Suprapubic skin (tissue), 4 donors: ENCODE results near the gene ZEB2. TPM values are rescaled to one million over a fixed set of nuclear protein-coding genes. Genes with fewer than 3 reads are reported as not detected.
"Not testable (repeated sequence)": the region's sequence is repeated elsewhere in the genome, so short reads cannot be mapped to it uniquely, and the experiment has no call there.

Experiments
- DNase-seq, 2 donors: peaks; one replicate each; pipeline ENCODE4 v3.0.0-alpha.2; 2019; ENCODE audit warnings: low spot score in 2 of 2
- H3K27ac ChIP-seq: fragments of 200-600 bp; sonication (generic); one replicate; pipeline ENCODE4 v1.5.1; 2019
- H3K27me3 ChIP-seq: fragments of 200-600 bp; sonication (generic); one replicate; pipeline ENCODE4 v1.5.1; 2019
- H3K36me3 ChIP-seq: fragments of 200-600 bp; sonication (generic); one replicate; pipeline ENCODE4 v1.5.1; 2019
- H3K4me1 ChIP-seq: fragments of 200-600 bp; sonication (generic); one replicate; pipeline ENCODE4 v1.5.1; 2019
- H3K4me3 ChIP-seq: fragments of 200-600 bp; sonication (generic); one replicate; pipeline ENCODE4 v1.5.1; 2019; ENCODE audit warnings: mild to moderate bottlenecking
- H3K9me3 ChIP-seq: fragments of 200-600 bp; sonication (generic); one replicate; pipeline ENCODE4 v1.5.1; 2019
- EP300 ChIP-seq: sonication (generic); formaldehyde crosslinking; IDR thresholded peaks from one replicate; pipeline ENCODE4 v1.6.1; 2017; ENCODE audit warnings: antibody characterized with exemption
- POLR2A ChIP-seq, 2 donors: fragments of 450-650 bp; IDR thresholded peaks; one replicate each; pipeline ENCODE4 v1.6.1; 2017; ENCODE audit warnings: antibody characterized with exemption in 2 of 2, mild to moderate bottlenecking in 2 of 2, moderate library complexity in 2 of 2
- POLR2AphosphoS5 ChIP-seq, 3 donors: sonication (generic); formaldehyde crosslinking; IDR thresholded peaks; one replicate each; pipeline ENCODE4 v1.6.1; 2017; ENCODE audit warnings: antibody characterized with exemption in 3 of 3
- WGBS: methylation state at CpG from one replicate; pipeline ENCODE4 v1.1.5; 2018; 5-methylcytosine and 5-hydroxymethylcytosine counted together
- total RNA-seq, 4 donors: library from RNA; depleted of rRNA; stranded (reverse); fragments of >200 nt; gene quantifications; one replicate each; pipeline ENCODE4 v1.1.0, GENCODE V29; 2016
- TF ChIP-seq, protein P1 (sequence below), 2 donors: fragments of 200-600 bp in 1 of 2; fragments of 450-650 bp in 1 of 2; sonication (generic) in 1 of 2; IDR thresholded peaks; one replicate each; pipeline ENCODE4 v1.5.1; 2016 to 2019; ENCODE audit warnings: antibody characterized with exemption in 2 of 2, mild to moderate bottlenecking in 1 of 2, moderate library complexity in 1 of 2

The ZEB2 gene
- total RNA-seq, 4 donors from 2014 or later: 16.3 to 43.7 (median 34.5) TPM

DNA sequence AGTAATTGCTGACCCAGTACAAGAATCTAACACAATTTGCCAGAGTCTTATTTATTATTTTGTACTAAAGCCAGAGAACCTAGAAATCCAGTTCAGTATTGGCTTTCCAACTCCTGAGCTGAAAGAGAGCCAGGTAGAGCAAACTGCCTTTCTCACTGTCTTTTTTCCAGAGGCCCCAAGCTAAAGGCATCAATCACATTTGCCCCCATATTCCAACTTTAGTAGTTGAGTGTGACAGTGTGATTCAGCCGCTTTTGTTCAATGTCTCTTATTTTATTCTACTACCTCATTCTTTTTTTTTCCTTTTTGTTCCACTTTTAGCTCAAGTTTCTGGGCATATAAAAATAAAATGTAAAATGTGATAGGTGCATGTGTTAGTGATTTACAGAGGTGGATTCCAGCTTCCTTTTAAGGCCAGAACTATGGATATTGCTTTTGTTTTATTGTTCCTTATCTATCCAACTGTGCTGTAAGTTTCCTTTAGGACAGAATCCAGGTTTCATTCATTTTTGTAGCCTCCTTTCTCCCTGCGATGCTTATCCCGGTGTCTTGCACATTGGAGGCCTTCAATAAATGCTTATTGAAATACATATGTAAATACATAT is 153.0 kb downstream of the ZEB2 start:
- H3K4me3 ChIP-seq: no peak overlapping the region
- DNase-seq: no peak
- H3K4me1 ChIP-seq: peaks cover 2% of the 10 kb centered on the region
- no peaks in the 10 kb centered on the region for H3K27me3 ChIP-seq
- no peaks in the 10 kb centered on the region for H3K36me3 ChIP-seq
- 87% methylated on average over 3 of the region's 3 CpGs for WGBS
- TF ChIP-seq, protein P1, sequence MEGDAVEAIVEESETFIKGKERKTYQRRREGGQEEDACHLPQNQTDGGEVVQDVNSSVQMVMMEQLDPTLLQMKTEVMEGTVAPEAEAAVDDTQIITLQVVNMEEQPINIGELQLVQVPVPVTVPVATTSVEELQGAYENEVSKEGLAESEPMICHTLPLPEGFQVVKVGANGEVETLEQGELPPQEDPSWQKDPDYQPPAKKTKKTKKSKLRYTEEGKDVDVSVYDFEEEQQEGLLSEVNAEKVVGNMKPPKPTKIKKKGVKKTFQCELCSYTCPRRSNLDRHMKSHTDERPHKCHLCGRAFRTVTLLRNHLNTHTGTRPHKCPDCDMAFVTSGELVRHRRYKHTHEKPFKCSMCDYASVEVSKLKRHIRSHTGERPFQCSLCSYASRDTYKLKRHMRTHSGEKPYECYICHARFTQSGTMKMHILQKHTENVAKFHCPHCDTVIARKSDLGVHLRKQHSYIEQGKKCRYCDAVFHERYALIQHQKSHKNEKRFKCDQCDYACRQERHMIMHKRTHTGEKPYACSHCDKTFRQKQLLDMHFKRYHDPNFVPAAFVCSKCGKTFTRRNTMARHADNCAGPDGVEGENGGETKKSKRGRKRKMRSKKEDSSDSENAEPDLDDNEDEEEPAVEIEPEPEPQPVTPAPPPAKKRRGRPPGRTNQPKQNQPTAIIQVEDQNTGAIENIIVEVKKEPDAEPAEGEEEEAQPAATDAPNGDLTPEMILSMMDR (IDR thresholded peaks at IDR 0.05): no peak
- TF ChIP-seq POLR2AphosphoS5 (IDR thresholded peaks at IDR 0.05) (no peak), POLR2A (IDR thresholded peaks at IDR 0.05) (no peak)
- H3K9me3 ChIP-seq: no peaks in the 10 kb centered on the region
- no peak overlapping the region for H3K27ac ChIP-seq

DNA sequence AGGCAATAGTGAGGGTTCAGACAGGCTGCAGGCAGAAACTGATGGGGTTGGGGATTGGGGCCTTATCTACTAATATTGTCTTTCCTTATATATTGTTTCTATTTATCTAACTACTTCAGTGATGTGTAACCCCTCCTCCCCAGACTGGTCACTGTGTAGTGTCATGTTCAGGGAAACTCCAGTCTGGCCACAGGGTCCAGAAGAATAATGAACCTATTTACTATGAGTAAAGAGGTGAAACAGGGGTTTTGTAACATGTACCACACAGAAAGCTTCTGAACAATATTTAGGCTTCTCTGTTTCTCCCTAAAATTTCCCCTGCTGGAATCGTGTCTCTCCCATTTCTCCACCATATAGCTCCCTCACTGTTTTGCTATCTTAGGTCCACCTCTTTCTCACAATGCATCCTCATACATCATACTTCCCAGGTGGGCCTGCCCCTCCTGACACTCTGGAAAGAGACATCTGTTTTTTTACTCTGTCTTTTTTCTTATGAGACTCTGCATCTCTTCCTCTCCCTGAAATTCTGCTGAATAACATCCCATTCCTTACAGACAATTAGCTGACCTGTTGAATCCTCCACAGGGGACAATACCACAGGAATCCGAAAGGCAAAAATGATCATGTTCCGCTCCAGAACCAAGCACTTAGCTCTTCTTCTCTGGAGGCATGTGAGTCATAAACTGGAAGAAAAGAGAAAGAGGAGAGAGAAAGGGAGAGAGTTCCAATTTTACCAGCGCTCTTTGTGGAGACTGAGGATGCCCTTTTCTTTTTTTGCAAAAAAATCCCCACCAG is 154.8 kb downstream of the ZEB2 start:
- no peak overlapping the region for H3K27ac ChIP-seq
- no peaks in the 10 kb centered on the region for H3K9me3 ChIP-seq
- H3K27me3 ChIP-seq: no peaks in the 10 kb centered on the region
- H3K4me3 ChIP-seq: no peak overlapping the region
- no peaks in the 10 kb centered on the region for H3K4me1 ChIP-seq
- TF ChIP-seq POLR2A (IDR thresholded peaks at IDR 0.05) (no peak), EP300 (no peak), POLR2AphosphoS5 (IDR thresholded peaks at IDR 0.05) (no peak)
- TF ChIP-seq, protein P1 (IDR thresholded peaks at IDR 0.05): no peak
- 92% methylated on average over 4 of the region's 4 CpGs for WGBS
- no peaks in the 10 kb centered on the region for H3K36me3 ChIP-seq
- no peak for DNase-seq

DNA sequence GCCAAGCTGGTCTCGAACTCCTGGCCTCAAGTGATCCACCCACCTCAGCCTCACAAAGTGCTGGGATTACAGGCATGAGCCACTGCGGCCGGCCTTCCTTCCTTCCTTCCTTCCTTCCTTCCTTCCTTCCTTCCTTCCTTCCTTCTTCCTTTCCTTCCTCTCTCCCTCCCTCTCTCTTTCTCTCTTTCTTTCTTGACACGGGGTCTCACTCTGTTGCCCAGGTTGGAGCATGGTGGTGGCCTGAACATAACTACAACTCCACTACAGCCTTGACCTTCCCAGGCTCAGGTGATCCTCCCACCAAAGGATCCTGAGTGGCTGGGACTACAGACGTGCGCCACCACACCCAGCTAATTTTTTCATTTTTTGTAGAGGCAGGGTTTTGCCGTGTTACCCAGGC is 155.7 kb downstream of the ZEB2 start:
- 88% methylated on average over 7 of the region's 7 CpGs for WGBS
- H3K27ac ChIP-seq, H3K36me3 ChIP-seq, H3K9me3 ChIP-seq, H3K4me3 ChIP-seq, H3K4me1 ChIP-seq, DNase-seq, H3K27me3 ChIP-seq: not testable (repeated sequence)

DNA sequence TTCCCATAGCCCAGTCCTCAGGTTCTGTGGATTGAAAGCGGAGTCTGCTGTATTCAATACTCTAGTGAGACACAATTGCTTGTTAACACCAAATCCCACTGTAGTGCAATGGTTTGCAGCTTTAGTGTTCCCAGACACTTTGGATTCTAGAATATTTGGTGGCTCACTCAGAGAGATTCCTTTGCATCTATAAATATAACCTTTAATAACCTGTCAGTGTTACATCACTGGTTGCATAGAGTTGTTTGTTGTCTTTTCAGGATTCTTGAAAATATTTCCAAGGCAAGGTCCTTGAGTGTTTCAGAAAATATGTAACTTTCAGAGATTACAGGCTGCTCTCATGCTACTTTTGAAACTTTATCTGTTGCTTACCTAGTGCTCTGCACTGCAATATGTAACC is 157.5 kb downstream of the ZEB2 start:
- no peaks in the 10 kb centered on the region for H3K36me3 ChIP-seq
- no peaks in the 10 kb centered on the region for H3K9me3 ChIP-seq
- TF ChIP-seq EP300 (no peak), POLR2AphosphoS5 (IDR thresholded peaks at IDR 0.05) (no peak), POLR2A (IDR thresholded peaks at IDR 0.05) (no peak)
- TF ChIP-seq, protein P1 (IDR thresholded peaks at IDR 0.05): no peak
- H3K4me3 ChIP-seq: no peak overlapping the region
- 100% methylated on average over 1 of the region's 1 CpG for WGBS
- peaks cover 2% of the 10 kb centered on the region for H3K4me1 ChIP-seq
- H3K27me3 ChIP-seq: no peaks in the 10 kb centered on the region
- DNase-seq: no peak
- no peak overlapping the region for H3K27ac ChIP-seq

DNA sequence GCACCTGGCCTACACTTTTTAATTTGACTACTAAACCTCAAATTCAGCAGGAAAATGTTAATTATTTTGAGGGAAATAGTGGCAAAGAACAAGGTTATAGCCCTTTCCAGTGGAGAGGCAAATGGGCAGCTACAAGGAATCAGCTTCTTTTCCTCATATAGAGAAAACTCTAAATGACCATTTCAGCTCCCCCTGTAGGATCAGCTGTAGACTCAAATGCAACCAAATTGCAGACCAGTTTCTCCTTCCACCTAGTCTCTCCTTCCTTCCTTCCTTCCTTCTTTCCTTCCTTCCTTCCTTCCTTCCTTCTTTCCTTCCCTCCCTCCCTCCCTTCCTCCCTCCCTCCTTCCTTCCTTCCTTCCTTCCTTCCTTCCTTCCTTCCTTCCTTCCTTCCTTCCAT is 158.2 kb downstream of the ZEB2 start:
- H3K4me1 ChIP-seq: peaks cover 4% of the 10 kb centered on the region
- no peak for DNase-seq
- no peak overlapping the region for H3K27ac ChIP-seq
- H3K4me3 ChIP-seq: no peak overlapping the region
- no peaks in the 10 kb centered on the region for H3K27me3 ChIP-seq
- H3K9me3 ChIP-seq: no peaks in the 10 kb centered on the region
- no peaks in the 10 kb centered on the region for H3K36me3 ChIP-seq
- TF ChIP-seq, protein P1 (IDR thresholded peaks at IDR 0.05): no peak
- TF ChIP-seq POLR2A (IDR thresholded peaks at IDR 0.05): no peak
- no peak for TF ChIP-seq POLR2AphosphoS5 (IDR thresholded peaks at IDR 0.05)
- TF ChIP-seq EP300: no peak
